Nephron progenitor cell (in vitro differentiated cells): ENCODE measurements around the gene EPHA7.

Source experiments
- DNase-seq: peaks from one replicate; pipeline ENCODE4 v3.0.0; 2021
- H3K27ac Mint-ChIP-seq: 2 replicates; pipeline ENCODE4 v1.8.0; 2021; ENCODE audit warnings: mild to moderate bottlenecking, moderate library complexity, mixed read lengths
- H3K27me3 Mint-ChIP-seq: 2 replicates; pipeline ENCODE4 v1.8.0; 2021; ENCODE audit warnings: mild to moderate bottlenecking, low read depth, mixed read lengths; ENCODE audit not compliant: poor library complexity
- H3K36me3 Mint-ChIP-seq: 2 replicates; pipeline ENCODE4 v1.8.0; 2021; ENCODE audit warnings: low read depth, mixed read lengths
- H3K4me1 Mint-ChIP-seq: 2 replicates; pipeline ENCODE4 v1.8.0; 2021; ENCODE audit warnings: mixed read lengths
- H3K4me3 Mint-ChIP-seq: 2 replicates; pipeline ENCODE4 v1.8.0; 2021; ENCODE audit warnings: mild to moderate bottlenecking, moderate library complexity, mixed read lengths
- H3K9me3 Mint-ChIP-seq: 2 replicates; pipeline ENCODE4 v1.8.0; 2021; ENCODE audit warnings: mild to moderate bottlenecking, moderate library complexity, mixed read lengths
- TF ChIP-seq, protein P1 (sequence below): fragments of 200-600 bp; sonication (generic); IDR thresholded peaks from 2 replicates; pipeline ENCODE4 v1.5.0; 2021; ENCODE audit warnings: antibody characterized with exemption

Gene EPHA7

DNA sequence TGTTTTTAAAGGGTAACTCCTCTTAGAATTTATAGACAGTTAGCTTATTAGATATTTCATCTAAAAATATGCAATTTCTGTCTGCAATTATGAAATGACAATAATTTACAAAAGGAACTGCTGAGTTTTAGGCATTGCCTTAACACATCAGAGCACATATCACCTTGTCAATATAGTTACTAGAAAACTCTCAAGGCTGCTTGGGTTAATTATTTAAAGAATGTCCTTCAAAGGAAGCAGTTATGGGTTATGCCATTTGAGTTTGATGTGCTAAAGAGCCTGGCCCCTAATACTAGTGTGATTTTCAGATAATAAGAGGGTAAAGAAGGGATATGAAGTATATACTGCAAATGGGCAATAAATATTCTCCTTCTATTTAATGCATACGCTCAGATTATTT lies 192.5 kb downstream of the EPHA7 start:
- Mint-ChIP-seq H3K4me1 (peaks cover 5% of the 10 kb centered on the region), H3K9me3 (peaks cover 5% of the 10 kb centered on the region), H3K4me3 (no peak overlapping the region), H3K27me3 (no peaks in the 10 kb centered on the region), H3K27ac (no peak overlapping the region), H3K36me3 (no peaks in the 10 kb centered on the region)
- TF ChIP-seq, protein P1, sequence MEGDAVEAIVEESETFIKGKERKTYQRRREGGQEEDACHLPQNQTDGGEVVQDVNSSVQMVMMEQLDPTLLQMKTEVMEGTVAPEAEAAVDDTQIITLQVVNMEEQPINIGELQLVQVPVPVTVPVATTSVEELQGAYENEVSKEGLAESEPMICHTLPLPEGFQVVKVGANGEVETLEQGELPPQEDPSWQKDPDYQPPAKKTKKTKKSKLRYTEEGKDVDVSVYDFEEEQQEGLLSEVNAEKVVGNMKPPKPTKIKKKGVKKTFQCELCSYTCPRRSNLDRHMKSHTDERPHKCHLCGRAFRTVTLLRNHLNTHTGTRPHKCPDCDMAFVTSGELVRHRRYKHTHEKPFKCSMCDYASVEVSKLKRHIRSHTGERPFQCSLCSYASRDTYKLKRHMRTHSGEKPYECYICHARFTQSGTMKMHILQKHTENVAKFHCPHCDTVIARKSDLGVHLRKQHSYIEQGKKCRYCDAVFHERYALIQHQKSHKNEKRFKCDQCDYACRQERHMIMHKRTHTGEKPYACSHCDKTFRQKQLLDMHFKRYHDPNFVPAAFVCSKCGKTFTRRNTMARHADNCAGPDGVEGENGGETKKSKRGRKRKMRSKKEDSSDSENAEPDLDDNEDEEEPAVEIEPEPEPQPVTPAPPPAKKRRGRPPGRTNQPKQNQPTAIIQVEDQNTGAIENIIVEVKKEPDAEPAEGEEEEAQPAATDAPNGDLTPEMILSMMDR, result no peak
- DNase-seq, result no peak

DNA sequence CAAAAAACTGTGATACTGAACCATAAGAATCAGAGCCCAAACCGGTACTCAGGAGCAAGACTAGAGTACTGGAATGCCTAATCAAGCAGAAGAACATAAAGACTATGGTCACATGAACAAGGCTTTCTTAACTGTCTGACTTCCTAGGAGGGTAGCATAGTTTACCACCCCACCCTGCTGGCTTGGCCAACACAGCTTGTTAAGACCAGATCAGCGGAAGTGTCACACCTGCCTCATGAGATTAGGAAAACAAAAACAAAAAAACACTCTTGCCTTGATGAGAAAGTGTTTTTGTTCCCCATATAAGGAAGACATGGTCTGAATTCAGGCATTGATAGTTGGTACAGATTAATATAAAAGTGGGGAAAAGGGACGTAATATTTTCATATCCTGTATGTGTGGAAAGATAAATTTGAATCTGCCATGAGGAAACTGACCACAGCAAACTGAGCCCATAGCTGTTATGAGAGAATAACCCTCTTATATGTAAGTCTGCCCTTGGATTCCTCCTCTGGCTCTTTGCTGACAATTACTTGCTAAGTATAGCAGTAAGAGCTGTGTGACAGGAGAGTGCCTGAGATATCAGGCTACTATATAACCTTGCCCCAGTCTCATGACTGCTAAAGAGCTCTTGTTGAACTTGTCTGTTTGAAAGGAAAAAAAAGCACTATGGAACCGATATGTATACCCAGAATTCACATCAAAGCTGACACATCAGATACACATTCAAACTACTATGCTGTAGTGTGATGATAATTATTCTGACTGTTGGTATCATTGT lies 197.1 kb downstream of the EPHA7 start:
- H3K4me3 Mint-ChIP-seq, result no peak overlapping the region
- DNase-seq, result no peak
- peaks cover 5% of the 10 kb centered on the region for H3K9me3 Mint-ChIP-seq
- no peaks in the 10 kb centered on the region for H3K36me3 Mint-ChIP-seq
- peaks cover 5% of the 10 kb centered on the region for H3K4me1 Mint-ChIP-seq
- peak overlapping the region; percentile 17 for H3K27ac Mint-ChIP-seq
- H3K27me3 Mint-ChIP-seq, result no peaks in the 10 kb centered on the region
- TF ChIP-seq, protein P1, result no peak

DNA sequence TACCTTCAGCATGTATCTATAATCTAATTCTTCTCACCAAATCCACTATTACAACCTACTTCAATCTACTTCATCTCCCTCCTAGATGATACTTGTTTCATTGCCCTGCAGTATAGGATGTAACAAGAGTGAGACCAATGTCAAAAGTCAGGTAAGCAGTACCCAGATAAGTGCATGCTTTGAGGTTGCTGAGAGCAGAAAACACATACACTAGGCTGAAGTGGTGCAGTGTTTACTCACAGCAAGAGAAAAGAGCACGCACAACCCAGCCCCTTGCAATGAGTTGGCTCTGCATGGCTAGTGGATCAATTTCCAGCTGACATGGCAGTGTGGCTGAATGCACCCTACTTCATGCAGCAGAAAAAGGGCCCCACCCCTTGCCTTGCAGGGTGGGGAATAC lies 199.9 kb downstream of the EPHA7 start:
- no peaks in the 10 kb centered on the region for H3K36me3 Mint-ChIP-seq
- no peaks in the 10 kb centered on the region for H3K27me3 Mint-ChIP-seq
- TF ChIP-seq, protein P1, result no peak
- H3K9me3 Mint-ChIP-seq, result peaks cover 17% of the 10 kb centered on the region
- H3K4me1 Mint-ChIP-seq, result peaks cover 5% of the 10 kb centered on the region
- DNase-seq, result no peak
- no peak overlapping the region for H3K4me3 Mint-ChIP-seq
- no peak overlapping the region for H3K27ac Mint-ChIP-seq

DNA sequence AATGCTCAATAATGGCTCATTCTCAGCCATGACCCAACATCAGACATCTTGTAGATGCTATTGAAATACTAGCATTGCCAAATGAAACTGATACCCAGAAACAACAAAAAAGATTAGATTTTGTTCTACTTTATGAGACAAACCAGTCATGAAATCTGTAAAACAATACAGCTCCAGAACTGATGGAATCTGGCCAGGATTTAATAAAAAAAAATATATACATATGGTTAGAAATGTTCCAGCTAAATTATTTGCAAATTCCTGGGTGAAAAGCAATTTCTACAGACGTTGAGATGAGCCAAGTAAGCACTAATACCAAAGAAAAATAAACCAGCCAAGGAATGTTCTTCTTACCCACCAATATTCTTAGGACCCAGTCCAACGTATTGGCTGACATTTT lies 201.3 kb downstream of the EPHA7 start:
- TF ChIP-seq, protein P1, result no peak
- H3K27me3 Mint-ChIP-seq, result no peaks in the 10 kb centered on the region
- no peak overlapping the region for H3K27ac Mint-ChIP-seq
- no peak overlapping the region for H3K4me3 Mint-ChIP-seq
- peaks cover 5% of the 10 kb centered on the region for H3K4me1 Mint-ChIP-seq
- no peak for DNase-seq
- H3K9me3 Mint-ChIP-seq, result peaks cover 14% of the 10 kb centered on the region
- H3K36me3 Mint-ChIP-seq, result no peaks in the 10 kb centered on the region

DNA sequence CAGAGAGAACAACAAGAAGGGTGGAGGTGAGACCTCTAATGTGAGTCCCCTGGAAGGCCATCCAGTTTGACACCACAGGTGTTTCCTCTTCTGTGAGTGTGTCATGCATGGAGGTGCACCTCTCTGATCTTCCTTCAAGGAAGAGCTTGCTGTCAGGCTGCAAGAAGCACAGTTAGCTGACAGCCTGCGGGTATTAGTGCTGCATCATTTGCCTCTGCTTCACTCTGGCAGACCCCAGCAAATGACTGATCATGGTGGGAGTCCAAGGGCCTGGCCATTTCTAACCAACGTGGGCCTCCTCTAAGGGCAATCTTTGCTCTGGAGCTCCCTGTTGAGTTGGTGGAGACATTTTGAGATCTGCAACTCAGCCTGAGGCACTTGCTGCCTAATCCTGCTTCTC lies 206.3 kb downstream of the EPHA7 start:
- Mint-ChIP-seq H3K27me3 (no peaks in the 10 kb centered on the region), H3K4me3 (no peak overlapping the region), H3K36me3 (no peaks in the 10 kb centered on the region), H3K9me3 (peaks cover 14% of the 10 kb centered on the region), H3K27ac (no peak overlapping the region), H3K4me1 (no peaks in the 10 kb centered on the region)
- TF ChIP-seq, protein P1, result no peak
- DNase-seq, result no peak

- H3K4me1 Mint-ChIP-seq, result no peaks in the 10 kb centered on the region
- TF ChIP-seq, protein P1, result no peak
- peaks cover 12% of the 10 kb centered on the region for H3K9me3 Mint-ChIP-seq
- no peak overlapping the region for H3K27ac Mint-ChIP-seq
- H3K4me3 Mint-ChIP-seq, result no peak overlapping the region
- H3K27me3 Mint-ChIP-seq, result no peaks in the 10 kb centered on the region
- no peak for DNase-seq
- no peaks in the 10 kb centered on the region for H3K36me3 Mint-ChIP-seq
Measured at GRCh38 chr6:93210908-93211307, 208.5 kb downstream of the EPHA7 start.
